OCI-LY3 (cell line): Measurements from ENCODE around the gene ASIC1.

Experiments used
- CTCF ChIP-seq: fragments of 200-600, 300-600 bp; sonication (generic); IDR thresholded peaks from 2 replicates; pipeline ENCODE4 v1.5.1; 2014; ENCODE audit warnings: antibody characterized with exemption, low read length, low read depth
- EZH2phosphoT487 ChIP-seq: fragments of 200-600 bp; shearing (Covaris generic); IDR thresholded peaks from 2 replicates; pipeline ENCODE4 v1.6.1; 2018; ENCODE audit warnings: antibody characterized with exemption, mixed run types, low read depth

GRCh38 chr12:50032515-50032853, 24.9 kb upstream of the ASIC1 start:
- TF ChIP-seq CTCF (no peak), EZH2phosphoT487 (no peak)
